ENCODE measurements around the gene KCNIP4.
"Not testable (repeated sequence)": the region's sequence is repeated elsewhere in the genome, so short reads cannot be mapped to it uniquely, and the experiment has no call there.

Gene KCNIP4

GRCh38 chr4:21450331-21450730 lies 498.2 kb downstream of the KCNIP4 start:
- DNase-seq: no peak

DNA sequence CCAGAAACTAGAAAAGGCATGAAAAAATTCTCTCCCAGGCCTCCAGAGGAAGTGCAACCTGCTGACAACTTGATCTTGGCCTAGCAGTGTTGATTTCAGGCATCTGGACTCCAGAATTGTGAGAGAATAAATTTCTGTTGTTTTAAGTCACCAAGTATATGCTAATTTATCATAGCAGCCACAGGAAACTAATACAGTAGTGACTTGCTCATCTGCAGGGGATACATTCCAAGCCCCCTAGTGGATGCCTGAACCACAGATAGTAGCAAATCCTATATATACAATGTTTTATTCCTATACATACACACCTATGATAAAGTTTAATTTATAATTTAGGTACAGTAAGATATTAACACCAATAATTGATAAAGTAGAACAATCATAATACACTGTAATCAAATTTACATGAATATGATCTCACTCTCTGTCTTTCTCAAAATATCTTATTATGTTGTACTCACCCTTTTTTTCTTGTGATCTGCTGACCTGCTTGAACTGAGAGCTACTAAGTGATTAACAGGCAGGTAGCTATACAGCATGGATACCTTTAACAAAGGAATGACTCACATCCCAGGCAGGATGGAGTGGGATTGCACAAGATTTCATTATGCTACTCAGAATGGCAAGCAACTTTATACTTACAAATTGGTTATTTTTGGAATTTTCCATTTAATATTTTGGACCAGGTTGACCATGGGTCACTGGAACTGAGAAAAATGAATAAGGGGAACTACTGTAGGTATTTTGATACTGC lies 501.1 kb downstream of the KCNIP4 start:
- no peak for DNase-seq

DNA sequence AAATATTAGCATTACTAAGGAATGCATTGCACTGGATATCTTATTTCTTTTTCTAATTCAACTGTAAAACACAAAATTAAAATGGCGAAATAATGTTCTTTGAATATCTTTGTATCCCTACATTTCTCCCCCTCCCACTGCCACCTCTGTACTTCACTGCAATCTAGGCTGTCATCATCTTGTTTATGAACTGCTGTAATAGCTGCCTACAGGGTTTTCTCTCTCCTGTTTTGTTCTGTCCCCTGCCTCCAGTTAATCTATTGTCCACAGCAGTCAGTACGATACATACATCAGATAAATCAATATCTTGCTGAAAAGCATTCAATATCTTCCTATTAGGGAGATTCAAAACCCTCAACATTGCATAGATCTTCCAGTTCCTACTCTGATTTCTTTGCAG lies 528.4 kb downstream of the KCNIP4 start:
- no peak for DNase-seq

DNA sequence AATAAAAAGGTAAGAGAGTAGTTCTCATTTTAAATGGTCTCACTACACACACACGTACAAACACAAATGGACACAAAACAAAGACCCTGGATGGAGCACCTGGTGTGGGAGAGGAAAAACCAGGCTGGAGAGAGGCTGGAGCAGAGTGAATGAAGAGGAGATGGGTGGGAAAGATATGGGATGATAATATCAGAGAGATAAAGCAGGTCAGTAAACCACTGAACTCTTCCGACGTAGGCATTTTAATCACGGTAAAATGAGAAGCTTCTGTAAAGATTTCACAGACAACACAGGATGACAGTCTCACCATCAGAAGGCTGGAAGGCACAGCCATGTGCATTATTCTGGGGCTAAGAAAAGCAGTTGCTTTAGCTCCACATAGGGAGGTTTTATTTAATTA lies 532.8 kb downstream of the KCNIP4 start:
- no peak for DNase-seq

DNA sequence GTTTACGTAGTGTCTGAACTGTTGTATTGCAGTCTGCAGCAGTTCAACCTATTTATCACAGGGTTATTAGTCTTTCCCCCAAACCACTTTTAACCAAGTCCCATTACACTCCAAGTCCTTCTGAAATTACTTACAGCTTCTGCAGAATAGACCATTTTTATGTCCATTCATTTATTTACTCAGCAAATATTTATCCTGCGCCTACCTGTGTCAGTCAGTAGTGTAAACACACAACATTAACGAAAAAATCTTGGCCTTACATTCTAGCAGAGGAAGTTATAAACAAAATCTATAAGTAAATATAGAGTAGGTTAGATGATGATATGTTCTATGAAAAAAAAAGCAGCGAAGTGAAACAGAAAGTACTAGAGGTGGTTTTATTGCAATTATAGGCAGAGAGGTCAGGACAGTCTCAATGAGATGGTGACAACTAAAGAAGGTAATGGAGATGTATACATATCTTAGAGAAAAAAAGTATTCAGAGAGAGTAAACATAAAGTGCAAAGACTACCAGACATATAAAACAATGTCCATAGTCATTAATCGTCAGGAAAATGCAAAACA lies 534.7 kb downstream of the KCNIP4 start:
- no peak for DNase-seq

GRCh38 chr4:21411086-21411485 lies 537.5 kb downstream of the KCNIP4 start:
- DNase-seq: no peak

GRCh38 chr4:21410372-21410771 lies 538.2 kb downstream of the KCNIP4 start:
- DNase-seq: no peak

GRCh38 chr4:21387683-21388082 lies 560.9 kb downstream of the KCNIP4 start:
- no peak for DNase-seq

DNA sequence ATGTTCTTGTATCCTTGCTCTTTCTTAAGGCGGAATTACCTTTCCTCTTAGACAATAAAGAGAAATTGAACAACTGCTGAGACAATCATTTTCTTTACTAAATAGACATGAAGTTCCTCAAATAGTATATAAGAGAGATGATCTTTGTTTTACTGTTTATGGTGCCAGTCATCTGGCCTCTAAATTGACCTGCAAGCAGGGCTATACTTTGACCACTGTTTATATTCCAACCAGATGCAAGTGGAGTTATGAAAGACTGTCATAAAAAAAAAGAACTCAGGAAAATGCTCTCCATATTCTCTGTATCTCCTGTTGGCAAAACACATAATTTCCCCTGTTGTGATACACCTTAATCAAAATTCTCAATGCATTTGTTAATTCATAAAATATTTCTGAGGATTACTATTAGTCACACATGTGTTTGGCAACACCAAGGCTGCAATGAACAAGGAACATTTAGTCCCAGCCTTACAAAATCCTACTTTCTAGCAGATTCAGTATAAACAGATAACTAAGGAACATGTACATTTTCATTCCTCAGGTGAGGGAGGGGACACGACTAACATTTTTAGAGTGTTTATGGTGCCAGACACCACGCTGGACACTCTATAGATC lies 562.3 kb downstream of the KCNIP4 start:
- DNase-seq: no peak

- DNase-seq: no peak
These were observed 562.9 kb downstream of the KCNIP4 start for GRCh38 chr4:21385706-21386105.

DNA sequence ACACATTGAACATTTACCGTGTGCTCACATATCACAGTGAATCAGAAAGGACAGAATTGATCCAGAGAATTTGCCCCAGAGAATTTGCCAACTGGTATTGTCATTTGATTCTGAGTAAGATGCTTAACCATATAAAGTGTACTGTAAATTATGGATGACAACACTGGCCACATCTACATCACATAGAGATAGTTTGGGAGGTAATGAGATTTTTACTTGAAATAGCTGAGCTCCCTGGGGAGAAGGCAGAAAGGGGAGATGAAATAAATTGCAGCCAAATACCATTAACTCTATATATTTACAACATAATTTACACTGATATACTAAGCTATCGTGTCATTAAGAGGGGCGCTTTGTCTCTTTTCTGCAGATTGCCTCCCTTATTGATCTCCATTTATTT lies 564.0 kb downstream of the KCNIP4 start:
- no peak for DNase-seq

- DNase-seq: no peak
These were observed 567.7 kb downstream of the KCNIP4 start for GRCh38 chr4:21380861-21381260.

GRCh38 chr4:21377046-21377445 lies 571.5 kb downstream of the KCNIP4 start:
- no peak for DNase-seq

- no peak for DNase-seq
These were observed 572.4 kb downstream of the KCNIP4 start for GRCh38 chr4:21376176-21376575.

DNA sequence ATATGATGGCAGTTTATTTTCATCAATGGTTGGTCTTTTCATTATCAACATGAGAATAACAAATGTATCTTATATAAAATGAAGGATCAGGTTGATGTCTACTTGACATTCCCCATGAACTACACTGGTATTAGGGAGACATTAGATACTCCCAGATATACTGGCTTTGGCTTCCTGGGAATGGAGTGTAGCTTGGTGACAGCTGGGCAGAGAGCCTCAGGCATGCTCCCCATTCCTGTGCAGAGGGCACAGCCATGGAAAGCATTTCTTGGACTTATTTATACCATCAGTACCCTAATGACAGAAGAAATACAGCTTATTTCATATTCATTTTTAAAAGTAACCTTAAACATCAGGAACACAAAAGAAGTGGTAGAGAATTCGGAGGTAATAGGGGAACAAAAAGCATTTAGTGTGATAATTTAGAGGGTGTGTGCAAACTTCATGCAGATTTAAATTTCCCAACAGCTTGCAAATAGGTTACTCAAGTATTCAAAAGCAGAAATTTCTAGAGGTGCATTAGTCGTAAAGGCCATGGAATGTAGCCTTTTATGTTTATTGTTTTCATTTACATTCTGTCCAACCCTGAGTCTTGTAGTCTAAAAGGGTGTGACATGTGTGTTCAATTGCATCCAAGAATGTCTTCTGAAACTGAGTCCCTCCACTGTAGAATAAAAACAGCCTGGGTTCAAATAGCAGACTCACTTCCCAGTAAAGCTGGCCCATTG lies 573.8 kb downstream of the KCNIP4 start:
- DNase-seq: no peak

DNA sequence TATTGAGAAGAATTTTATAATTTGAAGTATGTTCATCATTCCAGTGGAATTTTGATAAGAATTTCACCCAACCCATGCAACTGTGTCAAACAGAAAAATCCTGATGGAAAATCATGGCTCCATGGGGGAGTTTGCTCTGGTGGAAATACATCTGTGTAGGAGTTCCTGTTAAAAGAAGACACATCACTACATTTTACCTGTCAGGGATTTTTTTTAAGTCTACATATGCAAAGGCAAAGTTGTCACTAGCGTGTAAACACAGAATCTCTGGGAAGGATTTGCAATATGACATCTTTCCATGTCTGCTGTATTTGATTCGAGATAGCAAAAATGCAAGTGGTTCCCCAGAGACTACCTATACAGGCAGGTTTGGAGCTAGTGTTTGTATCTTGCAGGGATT lies 581.0 kb downstream of the KCNIP4 start:
- DNase-seq: no peak

- no peak for DNase-seq
These were observed 581.7 kb downstream of the KCNIP4 start for GRCh38 chr4:21366840-21367239.

- DNase-seq: no peak
These were observed 582.3 kb downstream of the KCNIP4 start for GRCh38 chr4:21366312-21366711.

GRCh38 chr4:21363701-21364100 lies 584.9 kb downstream of the KCNIP4 start:
- DNase-seq: no peak

DNA sequence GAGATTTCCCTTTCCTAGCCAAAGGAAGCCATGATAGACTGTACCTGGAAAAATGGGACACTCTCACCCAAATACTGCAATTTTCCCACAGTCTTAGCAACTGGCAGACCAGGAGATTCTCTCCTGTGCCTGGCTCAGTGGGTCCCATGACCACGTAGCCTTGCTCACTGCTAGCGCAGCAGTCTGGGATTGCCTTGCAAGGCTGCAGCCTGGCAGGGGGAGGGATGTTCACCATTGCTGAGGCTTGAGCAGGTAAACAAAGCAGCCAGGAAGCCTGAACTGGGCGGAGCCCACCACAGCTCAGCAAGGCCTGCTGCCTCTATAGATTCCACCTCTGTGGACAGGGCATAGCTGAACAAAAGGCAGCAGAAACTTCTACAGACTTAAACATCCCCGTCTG lies 596.2 kb downstream of the KCNIP4 start:
- not testable (repeated sequence) for DNase-seq

- no peak for DNase-seq
These were observed 601.4 kb downstream of the KCNIP4 start for GRCh38 chr4:21347142-21347541.

DNA sequence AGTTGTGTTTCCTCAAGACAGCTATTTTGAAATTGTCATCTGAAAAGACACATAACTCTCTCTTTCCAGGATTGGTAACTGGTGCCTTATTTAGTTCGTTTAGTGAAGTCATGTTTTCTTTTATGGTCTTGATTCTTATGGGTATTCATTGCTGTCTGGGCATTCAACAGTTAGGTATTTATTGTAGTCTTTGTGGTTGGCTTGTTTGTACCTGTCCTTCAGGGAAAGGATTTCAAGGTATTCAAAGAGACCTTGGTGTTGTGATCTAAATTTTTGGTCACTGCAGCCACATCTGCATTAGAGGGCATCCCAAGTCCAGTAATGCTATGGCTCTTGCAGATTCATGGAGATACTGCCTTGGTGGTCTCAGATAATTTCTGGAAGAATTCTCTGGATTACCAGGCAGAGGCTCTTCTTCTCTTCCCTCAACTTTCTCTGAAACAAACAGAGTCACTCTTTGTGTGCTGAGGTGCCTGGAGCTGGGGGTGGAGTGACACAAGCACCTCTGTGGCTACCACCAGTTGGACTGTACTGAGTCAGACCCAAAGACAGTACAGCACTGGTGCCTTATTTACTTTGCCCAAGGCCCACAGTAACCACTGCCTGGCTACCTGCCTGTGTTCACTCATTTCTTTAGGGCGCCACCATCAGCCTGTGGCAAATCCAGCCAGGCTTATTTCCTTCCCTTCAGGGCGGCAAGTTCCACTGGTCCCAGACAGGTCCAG lies 620.4 kb downstream of the KCNIP4 start:
- no peak for DNase-seq

GRCh38 chr4:21320034-21320433 lies 628.5 kb downstream of the KCNIP4 start:
- no peak for DNase-seq
